ENCODE measurements around the gene CFAP73.

Gene CFAP73

DNA sequence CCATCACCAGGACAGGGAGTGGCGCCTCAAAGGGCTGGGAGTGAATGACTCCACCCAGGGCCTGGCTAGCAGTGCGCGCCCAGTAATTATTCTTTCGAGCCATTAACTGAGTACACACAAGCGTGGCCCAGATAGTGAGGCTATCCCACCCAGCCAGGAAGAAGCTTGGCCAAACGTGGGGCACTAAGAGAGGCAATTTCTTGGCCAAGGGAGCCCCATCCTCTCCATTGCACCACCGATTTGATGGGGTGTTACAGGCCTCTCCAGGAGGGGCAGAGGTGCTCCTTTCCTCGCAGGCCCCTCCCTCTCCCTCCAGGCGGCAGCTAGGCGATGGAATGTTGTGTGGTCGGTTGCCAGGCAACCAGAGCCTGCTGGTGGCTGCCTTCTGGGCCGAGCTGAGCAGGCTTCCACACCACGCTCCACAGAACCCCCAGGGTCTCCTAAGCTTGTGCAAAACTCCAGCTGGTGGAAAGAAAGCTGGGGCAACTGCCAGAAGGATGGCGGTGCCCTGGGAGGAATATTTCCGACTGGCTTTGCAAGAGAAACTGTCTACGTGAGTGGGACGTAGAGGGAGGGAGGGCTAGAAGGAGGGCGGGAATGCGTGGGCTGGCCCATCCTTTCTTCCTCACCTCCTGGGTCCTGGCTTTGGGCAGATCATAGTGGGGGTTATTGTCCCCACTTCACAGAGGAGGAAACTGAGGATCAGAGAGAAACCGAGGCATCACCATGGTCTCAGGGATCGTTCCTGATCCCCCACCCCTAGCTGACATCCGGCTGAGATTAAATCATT is at the start of gene CFAP73:
CFAP73 (plus strand) TSS at position 364 of the 790 bp plus-strand sequence; CDS start at position 498, 134 bp downstream.
- Mint-ChIP-seq H3K27me3 (peaks cover 35% of the 10 kb centered on the region), H3K4me3 (no peak within 1 kb of the TSS), H3K9me3 (no peaks in the 10 kb centered on the region), H3K4me1 (peaks cover 33% of the 10 kb centered on the region), H3K27ac (peak within 1 kb of the TSS in 1 of 2 donors; percentile 39)
- no peak for ATAC-seq
- DNase-seq: no peak

DNA sequence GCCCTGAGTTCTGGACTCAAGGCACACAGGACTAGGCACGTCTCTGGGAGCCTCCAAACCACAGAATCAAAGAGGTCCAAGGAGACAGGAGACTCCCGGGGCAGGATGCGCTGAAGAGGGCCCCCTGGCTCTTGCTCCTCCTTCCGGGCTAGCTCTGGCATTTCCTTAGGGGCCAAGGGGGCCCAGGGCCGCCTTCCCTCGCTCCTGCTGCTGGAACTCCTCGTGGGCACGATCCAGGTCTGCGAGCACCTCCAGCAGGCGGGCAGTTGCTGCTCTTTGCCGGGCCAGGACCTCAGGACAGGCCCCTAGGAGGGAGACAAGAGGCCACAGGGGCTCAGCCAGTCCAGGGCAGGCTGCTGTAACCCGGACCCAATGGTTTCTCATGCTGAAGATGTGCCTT is 49.8 kb upstream of the CFAP73 start:
- no peak overlapping the region for H3K27ac Mint-ChIP-seq
- ATAC-seq: no peak
- no peak overlapping the region for H3K4me3 Mint-ChIP-seq
- no peak for DNase-seq
- no peaks in the 10 kb centered on the region for H3K27me3 Mint-ChIP-seq
- no peaks in the 10 kb centered on the region for H3K9me3 Mint-ChIP-seq
- H3K4me1 Mint-ChIP-seq: peaks cover 33% of the 10 kb centered on the region

DNA sequence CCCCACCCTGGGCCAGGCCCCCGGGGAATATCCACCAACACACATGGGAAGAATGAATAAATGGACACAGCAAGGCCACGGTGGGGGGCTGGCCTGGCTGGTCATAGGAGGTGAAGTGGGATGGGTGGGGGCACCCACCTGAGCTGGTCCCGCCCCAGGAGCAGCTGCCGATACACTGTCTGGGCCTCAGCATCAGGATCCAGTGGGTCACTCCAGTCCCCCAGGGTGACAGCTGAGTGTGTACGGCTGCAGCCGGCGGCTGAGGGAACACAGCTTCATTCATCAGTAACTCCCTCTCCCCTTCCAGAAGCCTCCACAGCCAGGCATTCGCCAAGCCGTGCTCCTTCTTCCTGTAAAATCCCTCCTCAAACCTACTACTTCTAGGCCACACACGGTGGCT is 47.8 kb upstream of the CFAP73 start:
- Mint-ChIP-seq H3K9me3 (no peaks in the 10 kb centered on the region), H3K27ac (peak overlapping the region in 1 of 2 donors; percentile 90), H3K4me1 (peaks cover 33% of the 10 kb centered on the region), H3K4me3 (no peak overlapping the region), H3K27me3 (no peaks in the 10 kb centered on the region)
- DNase-seq (no peak), ATAC-seq (no peak)

DNA sequence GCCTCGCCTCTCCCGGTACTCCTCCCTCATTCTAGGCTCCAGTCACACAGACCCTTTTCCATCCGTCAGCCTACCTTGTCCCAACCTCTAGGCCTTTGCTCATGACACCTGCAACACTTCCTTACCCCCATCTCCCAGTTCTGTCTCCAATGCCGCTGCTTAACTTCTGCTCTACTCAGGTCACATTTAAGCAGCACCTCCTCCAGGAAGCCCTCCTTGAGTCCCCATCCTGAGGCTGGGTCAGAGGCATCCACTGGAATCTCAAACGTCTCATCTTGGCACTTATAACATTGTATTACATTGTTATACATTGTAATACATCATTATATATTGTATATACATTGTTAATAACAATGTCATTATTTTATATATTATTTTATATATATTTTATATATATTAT is 46.7 kb upstream of the CFAP73 start:
- no peaks in the 10 kb centered on the region for H3K27me3 Mint-ChIP-seq
- no peak for DNase-seq
- H3K9me3 Mint-ChIP-seq: no peaks in the 10 kb centered on the region
- peaks cover 23% of the 10 kb centered on the region for H3K4me1 Mint-ChIP-seq
- no peak overlapping the region for H3K27ac Mint-ChIP-seq
- no peak for ATAC-seq
- no peak overlapping the region for H3K4me3 Mint-ChIP-seq

DNA sequence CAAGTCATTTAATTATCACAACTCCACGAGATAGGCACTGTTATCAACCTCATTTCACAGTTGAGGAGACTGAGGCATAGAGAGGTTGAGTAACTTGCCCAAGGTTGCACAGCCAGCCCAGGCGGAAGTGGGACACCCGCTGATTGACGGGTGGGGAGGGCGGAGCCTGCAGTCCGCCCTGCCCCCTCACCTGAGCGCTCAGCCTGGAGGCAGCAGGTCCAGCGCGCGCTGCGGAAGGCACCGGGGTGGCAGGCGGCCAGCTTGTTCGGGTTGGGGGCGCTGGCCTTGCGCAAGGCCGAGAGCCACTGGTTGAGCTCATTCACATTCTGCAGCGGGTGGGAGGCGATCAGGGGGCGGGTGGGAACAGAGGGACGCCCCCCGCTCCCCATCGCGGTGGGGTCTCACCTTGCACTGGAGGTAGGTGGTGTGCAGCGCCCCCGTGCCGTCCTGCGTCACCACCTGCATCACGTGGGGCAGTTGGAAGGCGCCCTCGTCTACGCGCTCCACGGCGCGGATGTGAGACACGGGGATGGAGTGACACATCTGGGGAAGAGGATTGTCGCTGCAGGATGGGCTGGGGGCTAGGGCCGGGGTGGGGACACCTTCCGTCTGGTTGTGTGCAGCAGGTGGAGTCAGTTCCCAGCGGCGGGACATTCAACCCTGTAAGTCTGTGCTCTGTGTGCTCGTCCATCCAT is 45.6 kb upstream of the CFAP73 start:
- peak; percentile 93 for ATAC-seq
- no peak overlapping the region for H3K27ac Mint-ChIP-seq

DNA sequence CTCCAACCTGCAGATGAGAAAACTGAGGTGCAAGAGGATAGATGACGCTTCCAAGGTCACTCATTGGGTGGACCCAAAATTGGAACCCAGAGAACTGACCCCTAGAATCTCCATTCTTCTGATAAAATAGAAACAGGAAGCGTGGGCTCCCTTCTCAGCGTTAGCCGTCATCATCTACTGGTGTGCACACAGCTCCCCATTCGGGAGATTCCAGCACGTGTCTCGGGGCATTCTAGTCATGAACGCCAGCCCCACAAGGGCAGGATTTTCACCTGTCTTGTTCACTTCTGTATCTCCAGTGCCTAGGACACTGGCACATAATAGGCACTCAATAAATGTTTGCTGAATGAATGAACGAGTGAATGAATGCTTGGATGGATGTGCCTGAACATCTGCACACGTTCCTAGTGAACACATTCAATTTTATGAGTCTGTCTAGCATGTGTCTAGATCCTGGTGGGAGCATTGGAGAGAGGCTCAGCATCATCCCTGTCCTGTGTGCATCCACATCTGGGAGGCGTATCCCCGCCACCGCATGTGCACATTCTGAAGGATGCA is 44.5 kb upstream of the CFAP73 start:
- Mint-ChIP-seq H3K9me3 (no peaks in the 10 kb centered on the region), H3K4me3 (peak overlapping the region; percentile 30 to 36), H3K27ac (no peak overlapping the region)

More for the DNA sequence above, 45.6 kb upstream of the CFAP73 start:
- peak overlapping the region; percentile 70 to 85 for H3K4me3 Mint-ChIP-seq
- peak; percentile 66 to 67 for DNase-seq
- H3K27me3 Mint-ChIP-seq: no peaks in the 10 kb centered on the region
- no peaks in the 10 kb centered on the region for H3K9me3 Mint-ChIP-seq
- peaks cover 12% of the 10 kb centered on the region for H3K4me1 Mint-ChIP-seq

DNA sequence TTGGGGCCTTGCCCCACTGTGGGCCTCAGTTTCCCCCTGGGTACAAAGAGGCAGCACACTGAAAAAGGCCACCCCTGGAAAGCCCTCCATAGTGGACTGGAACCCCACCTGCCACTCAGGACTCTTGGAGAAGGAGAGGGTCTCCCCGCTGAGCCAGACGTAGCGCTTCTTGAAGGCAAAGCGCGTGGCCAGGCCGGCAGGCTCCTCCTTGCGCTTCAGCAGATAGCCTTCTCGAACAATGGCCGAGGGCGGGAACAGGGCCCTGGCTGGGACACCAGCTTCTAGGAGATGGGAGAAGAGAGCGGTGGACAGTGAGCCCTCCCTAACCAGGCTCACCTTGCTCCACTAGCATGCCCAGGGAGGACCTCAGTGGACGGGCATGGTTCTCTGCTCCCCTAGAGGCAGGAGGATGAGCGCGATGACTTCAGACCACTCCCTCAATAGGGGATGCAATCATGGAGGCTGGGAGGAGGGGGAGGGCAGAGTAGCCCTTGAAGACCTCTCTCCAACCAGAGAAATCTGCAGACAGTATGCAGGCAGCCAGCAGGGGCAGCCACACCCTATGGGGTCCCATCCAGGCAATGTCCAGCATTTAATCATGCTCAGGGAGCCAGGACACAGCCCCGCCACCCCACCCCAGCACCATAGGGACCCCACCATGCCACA is 43.8 kb upstream of the CFAP73 start:
- Mint-ChIP-seq H3K4me3 (no peak overlapping the region), H3K27me3 (no peaks in the 10 kb centered on the region), H3K27ac (no peak overlapping the region), H3K9me3 (no peaks in the 10 kb centered on the region), H3K4me1 (peaks cover 23% of the 10 kb centered on the region)
- DNase-seq (no peak), ATAC-seq (no peak)

More for the DNA sequence above, 44.5 kb upstream of the CFAP73 start:
- no peak for ATAC-seq
- no peak for DNase-seq
- peaks cover 18% of the 10 kb centered on the region for H3K4me1 Mint-ChIP-seq
- no peaks in the 10 kb centered on the region for H3K27me3 Mint-ChIP-seq

DNA sequence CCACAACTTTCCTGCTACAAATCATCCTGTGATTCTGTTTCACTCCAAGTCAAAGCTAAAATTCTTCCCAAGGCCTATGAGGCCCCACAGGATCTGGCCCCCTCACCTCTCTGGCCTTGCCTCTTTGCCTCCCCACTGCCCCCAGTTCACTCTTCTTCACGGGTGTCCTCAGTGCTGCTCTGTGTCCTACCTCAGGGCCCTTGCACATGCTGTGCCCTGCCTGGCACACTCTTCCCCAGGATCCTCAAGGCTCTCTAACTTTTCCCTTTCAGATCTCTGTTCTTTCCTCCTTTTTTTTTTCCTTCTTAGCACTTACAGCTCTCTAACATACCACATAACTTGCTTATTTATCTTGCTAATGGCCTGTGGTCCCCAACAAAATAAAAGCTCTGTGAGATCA is 43.2 kb upstream of the CFAP73 start:
- H3K4me3 Mint-ChIP-seq: no peak overlapping the region
- no peak for ATAC-seq
- H3K4me1 Mint-ChIP-seq: peaks cover 23% of the 10 kb centered on the region
- H3K9me3 Mint-ChIP-seq: no peaks in the 10 kb centered on the region
- H3K27ac Mint-ChIP-seq: no peak overlapping the region
- no peak for DNase-seq
- no peaks in the 10 kb centered on the region for H3K27me3 Mint-ChIP-seq

DNA sequence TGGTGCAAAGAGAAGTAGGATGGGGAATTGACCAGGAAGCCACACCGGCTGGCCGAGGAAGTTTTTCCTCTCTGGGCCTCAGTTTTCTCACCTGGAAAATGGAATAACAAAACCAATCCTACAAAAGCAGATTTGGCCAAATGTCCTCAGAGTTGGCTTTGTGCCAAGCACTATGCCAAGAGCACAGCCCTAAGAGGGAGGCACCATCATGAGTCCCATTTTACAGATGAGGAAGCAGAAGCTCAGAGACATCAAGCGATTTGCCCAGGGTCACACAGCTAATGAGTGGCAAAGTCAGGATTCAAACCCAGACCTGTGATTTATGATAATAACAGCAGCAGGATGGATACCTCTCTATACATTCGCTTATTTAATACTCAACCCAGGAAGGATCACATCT is 41.2 kb upstream of the CFAP73 start:
- Mint-ChIP-seq H3K4me1 (peaks cover 23% of the 10 kb centered on the region), H3K4me3 (no peak overlapping the region), H3K27me3 (no peaks in the 10 kb centered on the region), H3K27ac (no peak overlapping the region), H3K9me3 (no peaks in the 10 kb centered on the region)
- no peak for ATAC-seq
- DNase-seq: no peak

DNA sequence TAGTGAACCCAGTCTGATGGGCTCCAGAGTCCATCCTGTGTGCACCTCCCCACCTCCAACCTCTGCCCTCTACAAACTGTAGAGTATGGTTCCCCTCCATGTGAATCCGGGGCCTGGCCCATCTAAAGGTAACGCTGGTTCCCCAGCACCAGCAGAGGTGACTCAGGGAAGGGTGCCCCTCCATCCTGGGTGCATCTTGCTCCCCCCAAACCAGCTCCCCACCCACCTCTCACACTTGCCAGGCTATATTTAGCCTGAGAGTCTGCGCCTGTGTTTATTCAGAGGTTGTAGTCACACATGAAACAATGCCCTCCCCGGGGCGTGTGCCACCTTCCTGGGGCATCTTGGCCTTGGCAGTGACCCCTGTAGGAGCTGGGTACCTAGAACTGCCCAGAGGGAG is 40.2 kb upstream of the CFAP73 start:
- Mint-ChIP-seq H3K9me3 (no peaks in the 10 kb centered on the region), H3K4me1 (peaks cover 15% of the 10 kb centered on the region), H3K27me3 (no peaks in the 10 kb centered on the region), H3K27ac (peak overlapping the region in 1 of 2 donors; percentile 49), H3K4me3 (no peak overlapping the region)
- DNase-seq (no peak), ATAC-seq (no peak)

DNA sequence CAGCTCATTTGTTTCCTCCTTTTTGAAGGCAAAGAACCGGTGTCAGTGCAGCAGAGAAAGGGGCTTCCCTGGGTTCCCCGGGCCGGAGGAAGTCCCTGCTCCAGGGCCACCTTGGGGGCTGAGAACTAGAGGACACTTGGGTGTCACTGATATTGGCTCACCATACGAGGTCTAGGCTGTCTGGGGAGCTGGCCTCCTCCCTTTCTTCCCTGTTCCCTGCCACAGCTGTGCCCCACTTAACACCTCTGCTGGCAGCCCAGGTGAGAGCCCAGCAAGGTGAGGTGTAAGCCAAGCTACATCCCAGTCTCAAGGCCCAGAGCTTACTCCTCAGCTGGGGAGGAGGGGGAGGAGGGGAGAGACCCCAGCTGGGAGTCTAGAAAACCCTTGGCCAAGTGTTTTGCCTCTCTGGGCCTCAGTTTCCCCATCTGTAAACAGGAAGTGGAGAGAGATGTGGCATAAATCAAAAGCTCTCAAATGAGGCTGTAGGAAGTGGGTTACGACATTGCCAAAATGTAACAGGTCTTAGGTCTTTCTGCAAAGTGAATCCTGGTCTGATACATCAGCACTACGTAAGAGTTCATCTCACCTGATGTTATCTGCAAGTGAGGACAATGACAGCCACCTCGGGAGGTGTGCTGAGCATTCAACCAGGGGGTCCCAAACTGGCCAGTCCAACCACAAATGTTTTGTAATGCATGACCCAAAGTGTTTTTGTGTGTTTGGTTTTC is 39.5 kb upstream of the CFAP73 start:
- no peak overlapping the region for H3K4me3 Mint-ChIP-seq
- no peaks in the 10 kb centered on the region for H3K9me3 Mint-ChIP-seq
- peaks cover 15% of the 10 kb centered on the region for H3K4me1 Mint-ChIP-seq
- no peaks in the 10 kb centered on the region for H3K27me3 Mint-ChIP-seq
- ATAC-seq: no peak
- H3K27ac Mint-ChIP-seq: no peak overlapping the region
- DNase-seq: no peak

DNA sequence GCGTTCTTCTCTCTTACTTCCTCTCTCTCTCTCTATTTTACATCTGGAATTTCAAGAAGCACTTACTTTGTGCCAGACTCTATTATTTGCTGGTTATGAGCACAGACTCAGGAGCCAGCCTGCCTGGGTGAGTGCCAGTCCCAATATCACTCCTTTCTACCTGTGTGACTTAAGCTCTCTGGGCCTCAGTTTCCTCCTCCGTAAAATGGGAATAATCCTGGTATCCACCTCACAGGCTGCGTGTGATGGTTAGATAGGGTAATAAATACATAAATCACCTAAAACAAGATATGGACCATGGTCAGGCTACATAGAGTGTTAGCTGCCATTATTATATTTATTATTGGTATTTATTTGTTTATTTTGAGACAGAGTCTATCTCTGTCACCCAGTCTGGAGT is 38.3 kb upstream of the CFAP73 start:
- no peak overlapping the region for H3K27ac Mint-ChIP-seq
- H3K9me3 Mint-ChIP-seq: no peaks in the 10 kb centered on the region
- H3K4me3 Mint-ChIP-seq: no peak overlapping the region
- ATAC-seq (no peak), DNase-seq (no peak)
- no peaks in the 10 kb centered on the region for H3K27me3 Mint-ChIP-seq
- H3K4me1 Mint-ChIP-seq: peaks cover 15% of the 10 kb centered on the region

DNA sequence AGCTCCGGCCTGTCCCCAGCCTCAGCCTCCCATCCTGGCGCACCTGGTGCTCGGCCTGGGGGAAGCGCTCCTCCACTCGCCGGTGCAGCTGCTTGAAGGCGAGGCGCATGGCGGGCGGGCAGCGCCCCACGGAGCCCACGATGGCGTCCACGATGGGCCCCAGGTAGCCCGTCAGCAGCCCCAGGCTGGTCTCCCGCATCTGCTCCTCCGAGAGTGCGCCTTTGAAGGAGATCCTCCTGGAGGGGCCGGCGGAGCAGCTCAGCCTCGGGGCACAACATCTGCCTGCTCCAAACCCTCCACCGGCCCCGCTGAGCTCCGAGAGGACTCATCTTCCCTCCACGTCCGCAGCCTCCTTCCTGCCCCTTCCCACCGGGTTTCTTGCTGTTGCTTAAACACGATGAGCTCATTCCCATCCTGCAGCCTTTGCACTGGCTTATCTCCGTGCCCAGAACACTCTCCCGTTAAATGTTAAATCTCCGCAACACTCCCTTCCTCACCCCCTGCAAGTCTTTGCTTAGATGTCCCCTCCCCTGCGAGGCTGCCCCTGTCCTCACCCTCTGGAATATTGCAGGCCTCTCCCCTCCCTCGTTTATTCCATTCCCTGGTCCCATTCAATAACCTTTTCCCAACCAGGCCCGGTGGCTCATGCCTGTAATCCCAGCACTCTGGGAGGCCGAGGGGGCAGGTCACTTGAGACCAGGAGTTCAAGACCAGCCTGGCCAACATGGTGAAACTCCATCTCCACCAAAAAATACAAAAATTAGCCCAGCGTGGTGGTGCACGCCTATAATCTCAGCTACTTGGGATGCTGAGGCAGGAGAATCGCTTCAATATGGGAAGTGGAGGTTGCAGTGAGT is 37.3 kb upstream of the CFAP73 start:
- H3K27me3 Mint-ChIP-seq: no peaks in the 10 kb centered on the region
- no peak overlapping the region for H3K4me3 Mint-ChIP-seq
- no peak overlapping the region for H3K27ac Mint-ChIP-seq
- H3K9me3 Mint-ChIP-seq: no peaks in the 10 kb centered on the region
- ATAC-seq (no peak), DNase-seq (no peak)
- H3K4me1 Mint-ChIP-seq: peaks cover 15% of the 10 kb centered on the region

DNA sequence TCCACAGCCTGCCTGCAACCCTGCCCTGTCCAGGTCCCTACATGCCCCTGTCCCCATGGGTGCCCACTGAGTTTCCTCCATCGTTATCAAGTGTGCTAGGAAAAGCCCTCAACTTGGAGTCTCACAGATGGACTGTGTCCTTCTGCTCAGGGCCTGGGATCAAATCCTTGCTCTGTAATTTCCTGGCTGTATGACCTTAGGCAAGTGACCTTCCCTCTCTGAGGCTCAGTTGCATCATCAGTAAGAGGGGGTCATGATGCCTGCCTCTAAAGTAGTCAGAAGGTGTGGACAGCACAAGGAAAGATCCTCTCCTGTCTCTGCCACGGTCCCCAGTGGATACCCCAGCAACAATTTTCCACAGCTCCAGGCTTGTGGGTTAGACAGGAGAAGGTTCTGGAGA is 36.1 kb upstream of the CFAP73 start:
- H3K27ac Mint-ChIP-seq: no peak overlapping the region
- no peak for DNase-seq
- no peak overlapping the region for H3K4me3 Mint-ChIP-seq
- H3K27me3 Mint-ChIP-seq: no peaks in the 10 kb centered on the region
- H3K4me1 Mint-ChIP-seq: peaks cover 15% of the 10 kb centered on the region
- H3K9me3 Mint-ChIP-seq: no peaks in the 10 kb centered on the region
- no peak for ATAC-seq
